Measurements from ENCODE around the gene NKPD1. TPM values are rescaled to one million over a fixed set of nuclear protein-coding genes. Genes with fewer than 3 reads are reported as not detected.

NKPD1 gene
- total RNA-seq, 4 donors from 2014 or later, result 42.0 to 100 (median 51.4) TPM

- no peak overlapping the region for H3K4me3 ChIP-seq (ENCODE audit: low read depth, poor library complexity, severe bottlenecking)
- TF ChIP-seq, protein P1, sequence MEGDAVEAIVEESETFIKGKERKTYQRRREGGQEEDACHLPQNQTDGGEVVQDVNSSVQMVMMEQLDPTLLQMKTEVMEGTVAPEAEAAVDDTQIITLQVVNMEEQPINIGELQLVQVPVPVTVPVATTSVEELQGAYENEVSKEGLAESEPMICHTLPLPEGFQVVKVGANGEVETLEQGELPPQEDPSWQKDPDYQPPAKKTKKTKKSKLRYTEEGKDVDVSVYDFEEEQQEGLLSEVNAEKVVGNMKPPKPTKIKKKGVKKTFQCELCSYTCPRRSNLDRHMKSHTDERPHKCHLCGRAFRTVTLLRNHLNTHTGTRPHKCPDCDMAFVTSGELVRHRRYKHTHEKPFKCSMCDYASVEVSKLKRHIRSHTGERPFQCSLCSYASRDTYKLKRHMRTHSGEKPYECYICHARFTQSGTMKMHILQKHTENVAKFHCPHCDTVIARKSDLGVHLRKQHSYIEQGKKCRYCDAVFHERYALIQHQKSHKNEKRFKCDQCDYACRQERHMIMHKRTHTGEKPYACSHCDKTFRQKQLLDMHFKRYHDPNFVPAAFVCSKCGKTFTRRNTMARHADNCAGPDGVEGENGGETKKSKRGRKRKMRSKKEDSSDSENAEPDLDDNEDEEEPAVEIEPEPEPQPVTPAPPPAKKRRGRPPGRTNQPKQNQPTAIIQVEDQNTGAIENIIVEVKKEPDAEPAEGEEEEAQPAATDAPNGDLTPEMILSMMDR (IDR thresholded peaks at IDR 0.05), result no peak
- TF ChIP-seq POLR2A (IDR thresholded peaks at IDR 0.05), result no peak
- WGBS, 2 donors, result 79 to 82% methylated on average over 9 to 11 of the region's 12 CpGs
- no peak for DNase-seq (ENCODE audit: low spot score in 2 of 2)
- intact Hi-C loops (cut with DNase I; ENCODE audit: low total_unique reads), result no loop called here
These were observed 1.4 kb downstream of the NKPD1 start for GRCh38 chr19:45159210-45159970.

DNA sequence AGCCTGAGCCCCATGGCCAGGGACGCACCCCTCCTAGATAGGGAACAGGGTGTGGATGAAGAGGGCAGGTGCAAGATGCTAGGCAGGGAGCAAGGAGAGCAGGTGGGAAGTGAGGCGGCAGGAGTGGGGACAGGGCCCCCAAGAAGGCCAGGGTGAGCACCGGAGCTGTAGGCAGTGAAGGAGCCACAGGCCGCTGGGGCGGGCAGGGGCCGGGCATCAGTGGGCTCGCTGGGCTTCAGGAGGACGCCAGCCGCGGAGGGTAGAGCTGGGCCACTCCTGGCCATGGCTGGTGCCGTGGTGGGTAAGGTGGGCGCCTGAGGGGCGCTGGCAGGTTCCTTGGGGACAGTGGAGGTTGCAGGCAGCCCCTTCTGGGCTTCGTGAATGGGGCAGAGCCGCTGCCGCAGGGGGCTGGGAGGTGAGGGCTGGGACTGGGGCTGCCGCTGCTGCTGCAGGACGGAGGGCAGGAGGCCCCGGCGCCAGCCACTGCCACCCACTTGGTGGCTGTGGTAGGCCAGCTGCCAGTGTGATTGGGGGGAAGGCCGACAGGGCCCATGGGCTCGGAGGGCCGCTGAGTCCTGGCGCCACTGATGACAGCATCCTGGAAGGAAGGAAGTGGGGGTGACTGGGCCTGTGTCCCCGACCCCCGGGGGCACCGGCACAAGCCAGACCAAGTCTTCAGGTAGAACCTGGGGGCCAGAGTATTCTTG lies 2.1 kb downstream of the NKPD1 start:
- no peak overlapping the region for H3K4me3 ChIP-seq (ENCODE audit: low read depth, poor library complexity, severe bottlenecking)
- no peak for TF ChIP-seq POLR2A (IDR thresholded peaks at IDR 0.05)
- TF ChIP-seq, protein P1 (IDR thresholded peaks at IDR 0.05), result no peak
- WGBS, 2 donors, result 79 to 81% methylated on average over 22 to 27 of the region's 27 CpGs
- intact Hi-C loops (cut with DNase I; ENCODE audit: low total_unique reads), result no loop called here
- DNase-seq (ENCODE audit: low spot score in 2 of 2), result no peak

- WGBS, 2 donors, result 40 to 57% methylated on average over 11 of the region's 11 CpGs
- intact Hi-C loops (cut with DNase I; ENCODE audit: low total_unique reads), result no loop called here
- TF ChIP-seq, protein P1 (IDR thresholded peaks at IDR 0.05), result no peak
- no peak for TF ChIP-seq POLR2A (IDR thresholded peaks at IDR 0.05)
- H3K4me3 ChIP-seq (ENCODE audit: low read depth, poor library complexity, severe bottlenecking), result no peak overlapping the region
- DNase-seq (ENCODE audit: low spot score in 2 of 2), result no peak
These were observed 4.0 kb downstream of the NKPD1 start for GRCh38 chr19:45156751-45157150.

DNA sequence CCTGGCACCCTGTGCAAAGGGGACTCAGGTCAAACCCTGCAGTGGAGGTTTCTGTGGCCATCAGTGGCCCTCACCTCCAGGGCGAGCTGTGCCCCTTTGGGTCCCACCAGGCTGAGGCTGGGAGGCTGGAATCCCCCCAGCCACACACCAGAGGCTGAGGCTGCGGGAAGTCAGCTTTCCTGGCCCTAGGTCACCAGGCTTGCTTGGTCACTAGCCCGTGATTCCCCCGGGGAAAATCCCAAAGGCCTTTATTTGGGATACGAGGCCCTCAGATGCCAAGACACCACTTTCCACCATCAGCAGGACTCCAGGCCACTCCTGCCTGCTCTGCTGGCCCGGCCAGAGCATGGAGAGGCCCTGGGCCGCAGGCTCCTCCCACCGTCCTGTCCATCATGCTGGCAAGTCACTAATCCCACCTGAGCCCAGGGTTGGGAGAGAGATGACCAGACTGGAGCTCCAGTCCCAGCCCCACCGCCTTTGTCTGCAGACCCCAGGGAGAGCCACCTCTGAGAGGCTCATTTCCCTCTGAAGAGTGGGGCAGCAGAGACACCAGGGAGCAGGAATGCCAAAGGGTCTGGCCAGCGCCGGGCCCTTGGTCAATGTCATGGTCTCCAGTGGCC lies 4.7 kb downstream of the NKPD1 start:
- intact Hi-C loops (cut with DNase I; ENCODE audit: low total_unique reads), result no loop called here
- no peak for DNase-seq (ENCODE audit: low spot score in 2 of 2)

GRCh38 chr19:45154064-45154827 lies 6.5 kb downstream of the NKPD1 start:
- intact Hi-C loops (cut with DNase I; ENCODE audit: low total_unique reads), result no loop called here
- WGBS, 2 donors, result 56 to 58% methylated on average over 15 to 19 of the region's 19 CpGs
- no peak overlapping the region for H3K4me3 ChIP-seq (ENCODE audit: low read depth, poor library complexity, severe bottlenecking)
- no peak for TF ChIP-seq POLR2A (IDR thresholded peaks at IDR 0.05)
- DNase-seq (ENCODE audit: low spot score in 2 of 2), result no peak

More for the DNA sequence above, 4.7 kb downstream of the NKPD1 start:
- no peak for TF ChIP-seq POLR2A (IDR thresholded peaks at IDR 0.05)
- TF ChIP-seq, protein P1 (IDR thresholded peaks at IDR 0.05), result no peak
- H3K4me3 ChIP-seq (ENCODE audit: low read depth, poor library complexity, severe bottlenecking), result no peak overlapping the region
- 71 to 80% methylated on average over 6 to 11 of the region's 11 CpGs for WGBS, 2 donors

All from lower leg skin (tissue), 4 donors.